GM21515 (cell line): ENCODE data around the gene PHACTR2.
"Not testable (repeated sequence)": the region's sequence is repeated elsewhere in the genome, so short reads cannot be mapped to it uniquely, and the experiment has no call there.

Experiments
- ATAC-seq: cut with Tn5 transposase; IDR thresholded peaks from one replicate; pipeline ENCODE4 v1.9.1; 2021; ENCODE audit not compliant: unreplicated experiment

The PHACTR2 gene

GRCh38 chr6:143677891-143678791, at the start of gene PHACTR2:
TSS of gene PHACTR2 (plus strand) at chr6:143677965. CDS start at chr6:143678164, 199 bp downstream.
- ATAC-seq = no peak

GRCh38 chr6:143629104-143630080, 48.4 kb upstream of the PHACTR2 start:
- ATAC-seq = no peak

GRCh38 chr6:143631196-143631595, 46.6 kb upstream of the PHACTR2 start:
- not testable (repeated sequence) for ATAC-seq

GRCh38 chr6:143632894-143633293, 44.9 kb upstream of the PHACTR2 start:
- no peak for ATAC-seq

GRCh38 chr6:143634486-143634885, 43.3 kb upstream of the PHACTR2 start:
- no peak for ATAC-seq

- ATAC-seq = no peak
Measured at GRCh38 chr6:143637691-143638090, 40.1 kb upstream of the PHACTR2 start.

GRCh38 chr6:143642403-143642802, 35.4 kb upstream of the PHACTR2 start:
- no peak for ATAC-seq

- no peak for ATAC-seq
Measured at GRCh38 chr6:143647191-143647590, 30.6 kb upstream of the PHACTR2 start.

GRCh38 chr6:143647732-143648131, 30.0 kb upstream of the PHACTR2 start:
- no peak for ATAC-seq

- ATAC-seq = not testable (repeated sequence)
Measured at GRCh38 chr6:143649319-143649718, 28.4 kb upstream of the PHACTR2 start.

- not testable (repeated sequence) for ATAC-seq
Measured at GRCh38 chr6:143651328-143651727, 26.4 kb upstream of the PHACTR2 start.

- ATAC-seq = no peak
Measured at GRCh38 chr6:143652841-143653331, 24.9 kb upstream of the PHACTR2 start.

GRCh38 chr6:143655541-143655940, 22.2 kb upstream of the PHACTR2 start:
- ATAC-seq = no peak

GRCh38 chr6:143656026-143656425, 21.7 kb upstream of the PHACTR2 start:
- ATAC-seq = no peak

GRCh38 chr6:143657809-143658208, 20.0 kb upstream of the PHACTR2 start:
- no peak for ATAC-seq

- ATAC-seq = not testable (repeated sequence)
Measured at GRCh38 chr6:143660170-143660569, 17.6 kb upstream of the PHACTR2 start.

GRCh38 chr6:143664171-143664570, 13.6 kb upstream of the PHACTR2 start:
- ATAC-seq = no peak

- ATAC-seq = not testable (repeated sequence)
Measured at GRCh38 chr6:143666007-143666406, 11.8 kb upstream of the PHACTR2 start.

- ATAC-seq = not testable (repeated sequence)
Measured at GRCh38 chr6:143669483-143669882, 8.3 kb upstream of the PHACTR2 start.

GRCh38 chr6:143673669-143674068, 4.1 kb upstream of the PHACTR2 start:
- no peak for ATAC-seq
